MV-4-11 (cell line): ENCODE results near the gene ZNF524.

Source experiments
- DNase-seq: peaks from one replicate; lab custom pipeline; 2025; lab: John Stamatoyannopoulos, UW

The ZNF524 gene

GRCh38 chr19:55620410-55621204, 20.5 kb downstream of the ZNF524 start:
- peak; percentile 95 for DNase-seq

- no peak for DNase-seq
Observed at GRCh38 chr19:55621205-55621672, 21.2 kb downstream of the ZNF524 start.

- no peak for DNase-seq
Observed at GRCh38 chr19:55621673-55622231, 21.7 kb downstream of the ZNF524 start.

GRCh38 chr19:55622242-55622969, 22.3 kb downstream of the ZNF524 start:
- DNase-seq: no peak

GRCh38 chr19:55623130-55623529, 23.0 kb downstream of the ZNF524 start:
- no peak for DNase-seq

DNA sequence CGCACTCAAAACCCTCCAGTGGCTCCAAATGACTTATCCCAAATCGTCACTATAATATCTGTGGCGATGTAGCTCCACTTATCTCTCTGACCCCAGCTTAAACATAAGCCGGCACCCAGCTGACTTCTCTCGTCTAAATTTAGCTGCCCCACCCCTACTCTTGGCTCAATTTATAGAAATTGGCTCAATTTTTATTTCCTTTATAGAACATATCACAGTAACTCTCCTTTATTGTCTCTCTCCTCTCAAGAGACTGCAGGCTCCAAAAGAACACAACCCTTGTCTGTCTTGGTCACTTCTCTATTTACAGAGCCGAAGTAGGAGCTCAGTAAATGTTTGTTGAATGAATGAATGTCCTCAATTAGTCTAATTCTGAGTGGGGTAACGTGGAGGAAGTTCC, 23.5 kb downstream of the ZNF524 start:
- DNase-seq: no peak

- DNase-seq: peak; percentile 89
Observed at GRCh38 chr19:55624109-55625003, 24.3 kb downstream of the ZNF524 start, which contains the start of gene ZNF784. TSS of gene ZNF784 (minus strand) at chr19:55624566. CDS start at chr19:55624561, 5 bp downstream.

GRCh38 chr19:55625004-55625326, 24.9 kb downstream of the ZNF524 start:
- DNase-seq: no peak

DNA sequence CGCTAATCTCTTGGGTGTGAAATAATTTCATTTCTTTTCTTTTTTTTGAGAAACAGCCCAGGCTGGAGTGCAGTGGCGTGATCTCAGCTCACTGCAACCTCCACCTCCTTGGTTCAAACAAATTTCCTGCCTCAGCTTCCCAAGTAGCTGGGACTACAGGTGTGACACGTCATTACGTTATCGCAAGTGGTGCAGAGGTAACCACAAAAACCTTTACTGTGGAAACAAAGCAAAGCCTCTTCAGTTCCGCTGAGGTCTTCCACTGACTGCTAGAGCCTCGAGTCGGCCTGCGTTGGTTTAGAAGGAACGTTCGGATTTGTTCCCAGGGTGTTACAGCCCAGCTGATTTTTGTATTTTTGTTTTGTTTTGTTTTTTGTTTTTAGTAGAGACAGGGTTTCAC, 26.3 kb downstream of the ZNF524 start:
- DNase-seq: no peak

DNA sequence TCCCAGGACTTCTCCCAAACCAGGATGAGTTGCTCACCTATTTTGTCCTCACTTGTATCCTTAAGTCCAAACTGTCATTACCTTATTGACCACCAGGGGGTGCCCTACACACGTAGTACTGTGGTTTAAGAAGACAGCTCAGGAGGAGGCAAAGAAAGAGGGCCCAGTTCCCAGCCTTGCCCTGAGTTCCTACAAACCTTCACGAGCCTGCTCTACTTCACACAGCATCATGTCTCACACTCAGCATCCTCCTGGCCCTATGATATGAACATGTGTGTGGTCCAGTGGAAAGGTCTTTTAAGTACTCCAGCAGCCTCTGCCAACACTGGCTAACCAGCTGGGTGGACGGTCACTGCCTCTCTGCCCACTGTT, 32.4 kb downstream of the ZNF524 start:
- peak; percentile 96 for DNase-seq

GRCh38 chr19:55633861-55634260, 33.8 kb downstream of the ZNF524 start:
- DNase-seq: peak; percentile 64

- no peak for DNase-seq
Observed at GRCh38 chr19:55635334-55635717, 35.2 kb downstream of the ZNF524 start.

- no peak for DNase-seq
Observed at GRCh38 chr19:55635856-55636440, 35.9 kb downstream of the ZNF524 start.

GRCh38 chr19:55636723-55637122, 36.6 kb downstream of the ZNF524 start:
- DNase-seq: no peak

- DNase-seq: no peak
Observed at GRCh38 chr19:55637534-55637933, 37.4 kb downstream of the ZNF524 start.

GRCh38 chr19:55638864-55639359, 38.8 kb downstream of the ZNF524 start:
- peak; percentile 76 for DNase-seq

DNA sequence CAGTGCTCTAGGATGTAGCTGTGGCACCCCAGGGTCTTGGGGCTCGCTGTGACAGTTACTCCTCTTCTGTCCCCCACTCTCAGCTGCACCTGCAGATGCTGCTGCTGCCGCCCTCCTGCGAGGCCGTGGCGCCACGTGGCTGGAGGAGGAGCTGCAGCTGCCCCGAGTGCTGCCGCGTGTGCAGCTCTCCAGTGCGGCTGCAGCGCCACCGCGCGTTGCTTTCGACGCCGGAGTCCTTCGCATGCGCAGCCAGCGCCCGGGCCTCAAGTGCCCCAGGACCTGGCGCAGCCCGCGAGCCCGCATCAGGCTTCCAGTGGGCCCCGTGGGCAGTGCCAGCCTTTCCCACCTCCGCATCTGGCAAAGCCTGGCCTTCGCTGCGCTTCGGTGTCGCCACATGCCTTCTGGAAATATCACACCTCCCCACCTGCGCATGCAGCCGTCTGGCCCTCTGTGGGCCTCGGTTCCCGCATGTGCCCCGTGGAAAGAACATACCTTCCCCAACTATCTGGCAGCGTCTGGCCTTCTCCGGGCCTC, 40.0 kb downstream of the ZNF524 start:
- DNase-seq: no peak

DNA sequence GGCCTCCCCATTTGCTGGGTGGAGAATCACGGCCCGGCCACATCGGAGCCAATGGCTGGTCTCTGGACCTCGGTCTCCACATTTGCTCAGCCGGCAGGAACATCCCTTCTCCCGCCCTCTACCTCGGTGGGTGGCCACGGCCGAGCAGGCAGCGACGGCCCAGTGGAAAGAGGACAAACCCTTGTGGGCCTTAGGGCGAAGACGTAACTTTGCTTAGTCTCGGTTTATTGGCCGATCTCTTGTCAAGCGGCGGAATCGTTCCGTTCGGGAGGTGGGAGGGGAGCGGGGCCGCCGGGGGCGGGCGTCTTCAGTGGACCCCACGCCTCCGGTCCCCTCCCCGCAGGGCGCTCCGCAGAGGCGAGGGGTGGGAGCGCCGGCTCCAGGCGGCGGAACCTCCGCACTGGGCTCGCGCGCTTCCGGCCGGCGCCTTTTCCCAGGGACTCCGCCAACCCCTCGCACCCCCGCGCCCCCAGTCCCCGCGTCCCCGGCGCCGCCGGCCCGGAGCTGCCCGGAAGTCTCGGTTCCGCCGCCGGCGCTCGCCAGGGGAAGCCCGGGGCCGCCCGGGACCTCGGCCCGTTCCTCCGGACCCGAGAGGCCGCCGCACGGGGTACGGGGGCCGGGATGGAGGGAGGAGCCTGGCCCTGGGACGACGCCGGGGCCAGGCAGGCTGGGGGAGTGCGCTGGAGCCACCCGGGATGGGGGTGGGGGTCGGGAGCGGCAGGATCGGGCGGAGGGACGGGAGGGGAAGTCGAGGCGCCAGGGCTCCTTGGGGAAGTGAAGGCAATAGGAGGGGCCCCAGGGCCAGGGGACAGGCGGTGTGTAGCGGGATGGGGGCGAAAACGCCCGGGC, 40.7 kb downstream of the ZNF524 start, which contains the start of gene ZNF580:
ZNF580 (plus strand) TSS at position 426 of the 849 bp plus-strand sequence. CDS start 1,507 bp downstream, outside the sequence.
- DNase-seq: peak; percentile 40

DNA sequence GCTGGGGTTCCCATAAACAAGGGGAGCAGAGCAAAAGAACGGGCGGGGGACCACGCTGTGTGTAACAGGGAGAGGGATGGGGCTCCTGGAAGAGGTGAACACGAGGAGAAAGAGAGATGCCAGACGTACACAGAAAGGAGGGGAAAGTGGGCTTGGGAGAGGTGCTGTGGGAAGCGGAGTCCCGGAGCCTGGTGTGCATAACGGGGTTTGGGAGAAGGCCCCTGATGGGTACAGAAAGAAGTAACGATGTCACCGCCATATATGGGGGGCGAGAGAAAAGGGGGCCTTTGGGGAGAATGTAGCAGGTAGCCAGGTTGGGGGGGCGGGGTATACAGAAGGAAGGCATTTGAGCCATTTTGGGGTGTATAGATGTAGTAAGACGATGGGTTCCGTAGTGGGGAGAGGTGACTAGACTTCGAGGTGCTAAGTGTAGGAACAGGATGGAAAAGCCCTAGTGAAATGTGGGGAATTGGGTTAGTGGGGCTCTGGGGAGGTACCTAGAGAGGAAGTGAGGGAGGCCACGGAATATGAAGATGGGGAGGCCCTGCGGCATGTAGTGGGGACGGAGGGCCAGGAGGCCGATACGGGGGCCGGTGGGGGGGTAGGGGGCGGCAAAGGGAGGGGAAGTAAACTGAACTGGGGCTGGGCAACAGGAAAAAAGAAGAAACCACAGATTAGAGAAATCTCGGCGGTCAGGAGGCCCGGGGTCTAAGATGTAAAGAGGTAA, 41.5 kb downstream of the ZNF524 start:
- no peak for DNase-seq
